HG03139 (cell line): Measurements from ENCODE around the gene TNIP2.

Source experiments
- ATAC-seq: cut with Tn5 transposase; IDR thresholded peaks from one replicate; pipeline ENCODE4 v1.9.1; 2021; ENCODE audit not compliant: unreplicated experiment

TNIP2 gene

GRCh38 chr4:2755821-2756690, at the start of gene TNIP2:
TNIP2 (minus strand) TSS chr4:2756336; CDS start chr4:2756289, 47 bp downstream.
- peak; percentile 56 for ATAC-seq

GRCh38 chr4:2804973-2805501, 48.9 kb upstream of the TNIP2 start:
- ATAC-seq = no peak

- ATAC-seq = no peak
These were observed 48.4 kb upstream of the TNIP2 start for GRCh38 chr4:2804449-2804972.

GRCh38 chr4:2803624-2804448, 47.7 kb upstream of the TNIP2 start:
- ATAC-seq = no peak

- ATAC-seq = no peak
These were observed 46.7 kb upstream of the TNIP2 start for GRCh38 chr4:2802618-2803531.

GRCh38 chr4:2800691-2801596, 44.8 kb upstream of the TNIP2 start:
- peak; percentile 42 for ATAC-seq

- no peak for ATAC-seq
These were observed 44.0 kb upstream of the TNIP2 start for GRCh38 chr4:2799971-2800690.

GRCh38 chr4:2799224-2799911, 43.2 kb upstream of the TNIP2 start:
- no peak for ATAC-seq

GRCh38 chr4:2798399-2799223, 42.5 kb upstream of the TNIP2 start:
- ATAC-seq = no peak

- no peak for ATAC-seq
These were observed 41.6 kb upstream of the TNIP2 start for GRCh38 chr4:2797545-2798305.

GRCh38 chr4:2796849-2797544, 40.9 kb upstream of the TNIP2 start:
- ATAC-seq = no peak

GRCh38 chr4:2795893-2796848, 40.0 kb upstream of the TNIP2 start:
- no peak for ATAC-seq

GRCh38 chr4:2795300-2795892, 39.3 kb upstream of the TNIP2 start:
- no peak for ATAC-seq

- no peak for ATAC-seq
These were observed 38.6 kb upstream of the TNIP2 start for GRCh38 chr4:2794486-2795299.
